ENCODE measurements around the gene CYYR1. TPM values are rescaled to one million over a fixed set of nuclear protein-coding genes. Genes with fewer than 3 reads are reported as not detected.

CYYR1 gene
- polyA plus RNA-seq, 3 donors = 0.16 to 0.30 TPM; not detected in 1

- H3K4me1 Mint-ChIP-seq = no peaks in the 10 kb centered on the region
- no peak overlapping the region for H3K4me3 Mint-ChIP-seq
- Histone ChIP-seq H3K9ac (ENCODE audit: insufficient read depth, low read length, poor library complexity, severe bottlenecking) (no peak overlapping the region), H2AFZ (ENCODE audit: insufficient read depth, low read depth, low read length, poor library complexity, severe bottlenecking) (no peak overlapping the region), H3K27me3 (ENCODE audit: control insufficient read depth in 2 of 2, insufficient read depth in 2 of 2, low read length in 2 of 2) (no peaks in the 10 kb centered on the region), H3K4me3 (replicated peaks in 1 of 3; ENCODE audit: low read depth in 2 of 3, low read length in 3 of 3) (no peak overlapping the region), H3K27ac (ENCODE audit: low read depth in 1 of 2, low read length in 2 of 2) (no peak overlapping the region), H3K4me2 (replicated peaks; ENCODE audit: extremely low read depth, low read length, poor library complexity, severe bottlenecking) (no peak overlapping the region), H3K4me1 (ENCODE audit: control insufficient read depth in 1 of 2, insufficient read depth in 2 of 2, low read length in 2 of 2) (no peaks in the 10 kb centered on the region), H3K9me3 (replicated peaks in 1 of 2; ENCODE audit: control insufficient read depth in 1 of 2, insufficient read depth in 1 of 2, low read length in 2 of 2) (no peaks in the 10 kb centered on the region), H4K20me1 (ENCODE audit: insufficient read depth, low read length) (no peaks in the 10 kb centered on the region), H3K79me2 (ENCODE audit: insufficient read depth, low read length) (no peaks in the 10 kb centered on the region), H3K36me3 (replicated peaks in 1 of 2; ENCODE audit: control insufficient read depth in 1 of 2, insufficient read depth in 2 of 2, low read length in 2 of 2) (no peaks in the 10 kb centered on the region)
- H3K36me3 Mint-ChIP-seq = no peaks in the 10 kb centered on the region
- H3K9me3 Mint-ChIP-seq = peaks cover 0 to 10% (median 4%) of the 10 kb centered on the region in 7 donors
- TF ChIP-seq CTCF (IDR thresholded peaks at IDR 0.05) = no peak
- no peak overlapping the region for H3K27ac Mint-ChIP-seq
- DNase-seq = no peak
- H3K27me3 Mint-ChIP-seq (ENCODE audit: low read depth in 3 of 3) = peaks cover 0 to 1% (median 0%) of the 10 kb centered on the region in 3 donors
- intact Hi-C loops (cut with micrococcal nuclease) = no loop called here
- WGBS (ENCODE audit: insufficient coverage) = no CpG with 5 or more reads among the region's 1 CpG
These were observed 129.2 kb downstream of the CYYR1 start for GRCh38 chr21:26443867-26444266.

- no peak for TF ChIP-seq CTCF (IDR thresholded peaks at IDR 0.05)
These were observed 129.8 kb downstream of the CYYR1 start for GRCh38 chr21:26443291-26443690.

More at GRCh38 chr21:26443291-26443690, 129.8 kb downstream of the CYYR1 start:
- no peaks in the 10 kb centered on the region for H3K4me1 Mint-ChIP-seq
- no peak overlapping the region for H3K27ac Mint-ChIP-seq
- Histone ChIP-seq H2AFZ (ENCODE audit: insufficient read depth, low read depth, low read length, poor library complexity, severe bottlenecking) (no peak overlapping the region), H3K4me2 (replicated peaks; ENCODE audit: extremely low read depth, low read length, poor library complexity, severe bottlenecking) (no peak overlapping the region), H3K9me3 (replicated peaks in 1 of 2; ENCODE audit: control insufficient read depth in 1 of 2, insufficient read depth in 1 of 2, low read length in 2 of 2) (no peaks in the 10 kb centered on the region), H3K9ac (ENCODE audit: insufficient read depth, low read length, poor library complexity, severe bottlenecking) (no peak overlapping the region), H3K79me2 (ENCODE audit: insufficient read depth, low read length) (no peaks in the 10 kb centered on the region), H4K20me1 (ENCODE audit: insufficient read depth, low read length) (no peaks in the 10 kb centered on the region), H3K27ac (ENCODE audit: low read depth in 1 of 2, low read length in 2 of 2) (no peak overlapping the region), H3K4me3 (replicated peaks in 1 of 3; ENCODE audit: low read depth in 2 of 3, low read length in 3 of 3) (no peak overlapping the region), H3K4me1 (ENCODE audit: control insufficient read depth in 1 of 2, insufficient read depth in 2 of 2, low read length in 2 of 2) (no peaks in the 10 kb centered on the region), H3K36me3 (replicated peaks in 1 of 2; ENCODE audit: control insufficient read depth in 1 of 2, insufficient read depth in 2 of 2, low read length in 2 of 2) (no peaks in the 10 kb centered on the region), H3K27me3 (ENCODE audit: control insufficient read depth in 2 of 2, insufficient read depth in 2 of 2, low read length in 2 of 2) (no peaks in the 10 kb centered on the region)
- intact Hi-C loops (cut with micrococcal nuclease) = no loop called here
- H3K4me3 Mint-ChIP-seq = no peak overlapping the region
- WGBS (ENCODE audit: insufficient coverage) = no CpG with 5 or more reads among the region's 1 CpG
- H3K27me3 Mint-ChIP-seq (ENCODE audit: low read depth in 3 of 3) = peaks cover 0 to 1% (median 0%) of the 10 kb centered on the region in 3 donors
- DNase-seq = no peak
- H3K36me3 Mint-ChIP-seq = no peaks in the 10 kb centered on the region
- peaks cover 0 to 8% (median 4%) of the 10 kb centered on the region in 7 donors for H3K9me3 Mint-ChIP-seq
